ENCODE data around the gene AGXT.

The AGXT gene

DNA sequence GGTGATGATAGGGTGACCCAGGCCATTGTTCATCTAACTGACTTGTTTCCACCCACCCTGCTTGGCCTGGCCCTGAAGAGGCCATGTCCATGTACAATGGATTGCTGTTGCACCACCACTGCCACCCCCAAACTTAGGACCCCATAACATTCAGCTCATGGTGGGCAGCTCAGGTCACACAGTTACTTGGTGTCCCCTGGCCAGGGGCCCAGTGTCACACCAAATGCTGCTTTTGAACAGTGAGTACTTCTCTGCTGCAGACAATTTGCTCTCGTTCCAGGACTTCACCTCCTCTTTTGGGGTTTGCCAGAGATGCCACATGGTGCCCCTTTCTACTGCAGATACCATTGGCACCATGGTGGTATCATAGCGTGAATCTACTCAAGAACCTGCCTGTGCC, 15.6 kb downstream of the AGXT start:
- TF ChIP-seq, protein P1, sequence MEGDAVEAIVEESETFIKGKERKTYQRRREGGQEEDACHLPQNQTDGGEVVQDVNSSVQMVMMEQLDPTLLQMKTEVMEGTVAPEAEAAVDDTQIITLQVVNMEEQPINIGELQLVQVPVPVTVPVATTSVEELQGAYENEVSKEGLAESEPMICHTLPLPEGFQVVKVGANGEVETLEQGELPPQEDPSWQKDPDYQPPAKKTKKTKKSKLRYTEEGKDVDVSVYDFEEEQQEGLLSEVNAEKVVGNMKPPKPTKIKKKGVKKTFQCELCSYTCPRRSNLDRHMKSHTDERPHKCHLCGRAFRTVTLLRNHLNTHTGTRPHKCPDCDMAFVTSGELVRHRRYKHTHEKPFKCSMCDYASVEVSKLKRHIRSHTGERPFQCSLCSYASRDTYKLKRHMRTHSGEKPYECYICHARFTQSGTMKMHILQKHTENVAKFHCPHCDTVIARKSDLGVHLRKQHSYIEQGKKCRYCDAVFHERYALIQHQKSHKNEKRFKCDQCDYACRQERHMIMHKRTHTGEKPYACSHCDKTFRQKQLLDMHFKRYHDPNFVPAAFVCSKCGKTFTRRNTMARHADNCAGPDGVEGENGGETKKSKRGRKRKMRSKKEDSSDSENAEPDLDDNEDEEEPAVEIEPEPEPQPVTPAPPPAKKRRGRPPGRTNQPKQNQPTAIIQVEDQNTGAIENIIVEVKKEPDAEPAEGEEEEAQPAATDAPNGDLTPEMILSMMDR (IDR thresholded peaks at IDR 0.05), result no peak

GRCh38 chr2:240884745-240885144, 16.1 kb downstream of the AGXT start:
- TF ChIP-seq, protein P1 (IDR thresholded peaks at IDR 0.05), result no peak

GRCh38 chr2:240885566-240885965, 16.9 kb downstream of the AGXT start:
- TF ChIP-seq, protein P1 (IDR thresholded peaks at IDR 0.05), result no peak

DNA sequence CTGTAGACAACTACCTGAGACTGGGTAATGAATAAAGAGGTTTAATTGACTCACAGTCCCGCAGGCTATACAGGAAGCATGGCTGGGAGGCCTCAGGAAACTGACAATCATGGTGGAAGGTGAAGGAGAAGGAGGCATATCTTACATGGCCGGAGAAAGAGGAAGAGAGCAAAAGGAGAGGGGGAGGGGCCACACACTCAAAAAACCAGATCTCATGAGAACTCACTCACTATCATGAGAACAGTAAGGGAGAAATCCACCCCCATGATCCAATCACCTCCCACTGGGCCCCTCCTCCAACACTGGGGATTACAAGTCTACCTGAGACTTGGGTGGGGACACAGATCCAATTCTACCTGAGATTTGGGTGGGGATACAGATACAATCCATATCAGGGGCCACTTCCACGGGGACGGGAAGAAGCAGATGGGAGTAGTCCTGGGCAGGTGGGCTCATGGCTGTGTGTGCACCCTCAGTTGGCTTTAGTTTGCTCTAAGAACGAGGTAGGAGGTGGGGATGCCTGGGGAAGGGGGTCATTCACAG, 17.5 kb downstream of the AGXT start:
- TF ChIP-seq, protein P1 (IDR thresholded peaks at IDR 0.05), result no peak

GRCh38 chr2:240886678-240887609, 18.3 kb downstream of the AGXT start:
- TF ChIP-seq, protein P1 (IDR thresholded peaks at IDR 0.05), result no peak

- TF ChIP-seq, protein P1 (IDR thresholded peaks at IDR 0.05), result no peak
These were observed 19.0 kb downstream of the AGXT start for GRCh38 chr2:240887631-240888030.

DNA sequence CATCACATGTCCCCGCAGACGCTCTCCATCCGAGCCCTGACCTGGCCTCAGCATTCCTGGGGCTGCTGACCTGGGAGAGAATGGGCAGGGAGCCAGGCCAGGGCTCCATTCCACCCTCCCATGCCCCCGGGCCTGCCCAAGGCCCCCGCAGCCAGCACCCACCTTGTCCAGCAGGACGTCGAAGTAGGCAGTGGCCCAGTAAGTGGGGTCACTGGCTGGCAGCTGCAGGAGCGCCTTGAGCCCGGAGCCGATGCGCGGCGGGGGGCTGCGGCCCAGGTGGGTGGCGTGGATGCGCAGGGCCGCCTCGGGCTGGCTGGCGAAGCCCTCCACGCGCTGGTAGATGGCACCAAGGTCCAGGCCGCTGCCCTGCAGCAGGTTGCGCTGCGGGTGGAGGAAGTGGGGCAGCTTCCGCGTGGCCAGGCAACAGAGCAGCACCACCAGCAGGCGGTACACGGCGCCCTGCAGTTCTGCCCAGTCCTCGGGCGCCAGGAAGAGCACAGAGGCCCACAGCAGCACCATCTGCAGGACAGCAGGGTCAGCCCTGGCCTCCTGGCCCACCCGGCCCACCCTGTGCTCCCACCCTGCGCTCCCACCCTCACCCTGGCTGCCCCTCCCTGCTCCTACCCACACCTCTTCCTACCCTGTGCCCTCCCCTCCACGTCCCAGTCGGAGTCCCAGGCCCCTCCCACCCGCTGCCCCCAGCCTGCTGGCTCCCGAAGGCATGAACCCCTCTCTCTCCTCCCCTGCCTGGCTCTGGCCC, 19.7 kb downstream of the AGXT start:
- TF ChIP-seq, protein P1 (IDR thresholded peaks at IDR 0.05), result no peak
